CD4-positive, alpha-beta T cell (primary cell): ENCODE results near the gene MMP10. TPM values are rescaled to one million over a fixed set of nuclear protein-coding genes. Genes with fewer than 3 reads are reported as not detected.

Experiments
- ATAC-seq: fragments of 200-7000 bp; cut with Tn5 transposase; one replicate; pipeline ENCODE4 v1.10.0; 2022; ENCODE audit warnings: mild to moderate bottlenecking; ENCODE audit not compliant: poor library complexity
- CTCF ChIA-PET: fragments of 350-600 bp; sonication (Branson Sonifier 250); formaldehyde crosslinking; loops from one replicate; lab custom pipeline; 2021; ENCODE audit warnings: antibody characterized with exemption, inconsistent platforms; lab: Charles Lee
- POLR2A ChIA-PET: fragments of 350-600 bp; sonication (Branson Sonifier 250); formaldehyde crosslinking; loops from one replicate; lab custom pipeline; 2021; ENCODE audit warnings: antibody characterized with exemption, inconsistent platforms; lab: Charles Lee
- DNase-seq, 14 experiments: peaks; one replicate each; pipeline ENCODE4 v3.0.0-alpha.2; 2013 to 2020; ENCODE audit warnings: mixed read lengths in 2 of 14
- H3K27ac ChIP-seq, 2 donors: one replicate each; pipeline versions ENCODE4 v1.5.1 to v1.7.0; 2013; ENCODE audit warnings: low read length in 2 of 2, low read depth in 1 of 2, mild to moderate bottlenecking in 1 of 2
- H3K27me3 ChIP-seq, 2 experiments: 1 replicate in 1 of 2; 2 replicates in 1 of 2; pipeline versions ENCODE4 v1.6.1 to v1.7.0; 2013; ENCODE audit warnings: low read length in 2 of 2, control low read depth in 1 of 2, mild to moderate bottlenecking in 1 of 2, moderate library complexity in 1 of 2; ENCODE audit not compliant: insufficient read depth in 2 of 2, control insufficient read depth in 1 of 2
- H3K36me3 ChIP-seq: one replicate; pipeline ENCODE4 v1.6.1; 2013; ENCODE audit warnings: low read length, control low read depth; ENCODE audit not compliant: insufficient read depth
- H3K4me1 ChIP-seq: one replicate; pipeline ENCODE4 v1.6.1; 2013; ENCODE audit warnings: low read length, control low read depth; ENCODE audit not compliant: insufficient read depth
- H3K4me3 ChIP-seq: one replicate; pipeline ENCODE4 v1.5.1; 2013; ENCODE audit warnings: mild to moderate bottlenecking, low read length, moderate library complexity
- H3K9me3 ChIP-seq, 2 experiments: 1 replicate in 1 of 2; 2 replicates in 1 of 2; pipeline versions ENCODE4 v1.6.1 to v1.7.0; 2013; ENCODE audit warnings: low read length in 2 of 2, mild to moderate bottlenecking in 2 of 2, control low read depth in 1 of 2, moderate library complexity in 1 of 2; ENCODE audit not compliant: control insufficient read depth in 1 of 2, insufficient read depth in 1 of 2
- H3K27ac Mint-ChIP-seq: one replicate; pipeline ENCODE4 v1.8.0; 2020; ENCODE audit warnings: mixed read lengths
- H3K27me3 Mint-ChIP-seq: one replicate; pipeline ENCODE4 v1.8.0; 2021; ENCODE audit warnings: mixed read lengths
- H3K36me3 Mint-ChIP-seq: one replicate; pipeline ENCODE4 v1.8.0; 2021; ENCODE audit warnings: low read depth, mixed read lengths
- H3K4me1 Mint-ChIP-seq: one replicate; pipeline ENCODE4 v1.8.0; 2021; ENCODE audit warnings: low read depth, mixed read lengths
- H3K4me3 Mint-ChIP-seq: one replicate; pipeline ENCODE4 v1.8.0; 2020; ENCODE audit warnings: mild to moderate bottlenecking, mixed read lengths
- H3K9me3 Mint-ChIP-seq: one replicate; pipeline ENCODE4 v1.8.0; 2020; ENCODE audit warnings: mixed read lengths
- intact Hi-C, 2 experiments: fragments of 100-400 bp; cut with DNase I in 1 of 2; cut with micrococcal nuclease in 1 of 2; formaldehyde crosslinking; loops; one replicate each; pipeline versions ENCODE4 v1.15.1 to v1.9.0; 2023 to 2025; cut with DNase I, micrococcal nuclease
- total RNA-seq, 174 experiments: library from RNA in 2 of 174; stranded (reverse) in 2 of 174; gene quantifications; one replicate each; pipeline ENCODE4 v1.2.3 and lab custom pipeline; 2021 to 2026
- TF ChIP-seq, protein P1 (sequence below): fragments of 200-600 bp; IDR thresholded peaks from one replicate; pipeline ENCODE4 v1.8.0; 2022; ENCODE audit warnings: antibody characterized with exemption, mild to moderate bottlenecking

Gene MMP10
- total RNA-seq, 2 experiments from 2014 or later, result not detected

DNA sequence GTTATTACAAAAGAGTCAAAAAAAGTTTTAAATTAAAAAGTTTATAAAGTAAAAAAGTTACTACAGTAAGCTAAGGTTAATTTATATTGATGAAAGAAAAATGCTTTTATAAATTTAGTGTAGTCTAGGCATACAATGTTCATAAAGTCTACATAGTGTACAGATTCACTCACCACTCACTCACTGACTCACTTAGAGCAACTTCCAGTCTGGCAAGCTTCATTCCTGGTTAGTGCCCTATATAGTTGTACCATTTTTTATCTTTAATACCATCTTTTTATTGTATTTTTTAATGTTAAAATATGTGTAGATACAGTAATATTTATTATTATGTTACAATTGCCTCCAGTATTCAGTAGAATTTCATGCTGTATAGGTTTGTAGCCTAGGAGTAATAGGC, 2.6 kb upstream of the MMP10 start:
- H3K4me3 ChIP-seq, result no peak overlapping the region
- intact Hi-C loops, result no loop called here
- no peak overlapping the region for H3K27ac ChIP-seq
- H3K36me3 ChIP-seq, result no peaks in the 10 kb centered on the region
- no peak overlapping the region for H3K4me3 Mint-ChIP-seq
- no peak for DNase-seq
- H3K27me3 ChIP-seq, result peaks cover 0 to 6% of the 10 kb centered on the region in 2 experiments
- CTCF ChIA-PET, result no interaction called here
- no peak for ATAC-seq
- no peaks in the 10 kb centered on the region for H3K9me3 ChIP-seq
- H3K36me3 Mint-ChIP-seq, result no peaks in the 10 kb centered on the region
- POLR2A ChIA-PET, result no interaction called here
- H3K4me1 ChIP-seq, result no peaks in the 10 kb centered on the region
- no peaks in the 10 kb centered on the region for H3K9me3 Mint-ChIP-seq
- TF ChIP-seq, protein P1, sequence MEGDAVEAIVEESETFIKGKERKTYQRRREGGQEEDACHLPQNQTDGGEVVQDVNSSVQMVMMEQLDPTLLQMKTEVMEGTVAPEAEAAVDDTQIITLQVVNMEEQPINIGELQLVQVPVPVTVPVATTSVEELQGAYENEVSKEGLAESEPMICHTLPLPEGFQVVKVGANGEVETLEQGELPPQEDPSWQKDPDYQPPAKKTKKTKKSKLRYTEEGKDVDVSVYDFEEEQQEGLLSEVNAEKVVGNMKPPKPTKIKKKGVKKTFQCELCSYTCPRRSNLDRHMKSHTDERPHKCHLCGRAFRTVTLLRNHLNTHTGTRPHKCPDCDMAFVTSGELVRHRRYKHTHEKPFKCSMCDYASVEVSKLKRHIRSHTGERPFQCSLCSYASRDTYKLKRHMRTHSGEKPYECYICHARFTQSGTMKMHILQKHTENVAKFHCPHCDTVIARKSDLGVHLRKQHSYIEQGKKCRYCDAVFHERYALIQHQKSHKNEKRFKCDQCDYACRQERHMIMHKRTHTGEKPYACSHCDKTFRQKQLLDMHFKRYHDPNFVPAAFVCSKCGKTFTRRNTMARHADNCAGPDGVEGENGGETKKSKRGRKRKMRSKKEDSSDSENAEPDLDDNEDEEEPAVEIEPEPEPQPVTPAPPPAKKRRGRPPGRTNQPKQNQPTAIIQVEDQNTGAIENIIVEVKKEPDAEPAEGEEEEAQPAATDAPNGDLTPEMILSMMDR, result no peak
- H3K4me1 Mint-ChIP-seq, result no peaks in the 10 kb centered on the region
- H3K27me3 Mint-ChIP-seq, result peaks cover 18% of the 10 kb centered on the region
- no peak overlapping the region for H3K27ac Mint-ChIP-seq

DNA sequence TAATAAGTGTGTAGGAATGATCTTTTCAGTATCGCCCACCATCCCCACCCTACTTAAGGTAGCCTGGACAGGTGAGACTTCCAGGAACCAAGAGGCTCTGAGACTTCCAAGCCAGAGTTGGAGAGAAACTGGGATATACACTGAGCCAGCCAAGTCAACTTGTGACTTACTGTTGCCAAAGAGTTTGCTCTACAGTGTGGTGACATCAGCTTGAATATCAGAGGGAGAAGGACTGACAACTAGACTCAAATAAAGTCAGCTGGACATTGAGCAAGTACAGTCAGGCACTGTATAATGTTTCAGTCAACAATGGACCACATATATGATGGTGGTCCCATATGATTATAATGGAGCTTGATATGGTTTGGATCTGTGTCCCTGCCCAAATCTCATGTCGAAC, 1.2 kb upstream of the MMP10 start:
- no peaks in the 10 kb centered on the region for H3K36me3 Mint-ChIP-seq
- Histone ChIP-seq H3K36me3 (no peaks in the 10 kb centered on the region), H3K4me1 (no peaks in the 10 kb centered on the region), H3K27me3 (peaks cover 0 to 6% of the 10 kb centered on the region in 2 experiments), H3K4me3 (no peak overlapping the region), H3K9me3 (no peaks in the 10 kb centered on the region), H3K27ac (no peak overlapping the region)
- ATAC-seq, result no peak
- ChIA-PET CTCF (no interaction called here), POLR2A (no interaction called here)
- H3K27me3 Mint-ChIP-seq, result peaks cover 15% of the 10 kb centered on the region
- no peak overlapping the region for H3K27ac Mint-ChIP-seq
- H3K9me3 Mint-ChIP-seq, result no peaks in the 10 kb centered on the region
- H3K4me3 Mint-ChIP-seq, result no peak overlapping the region
- DNase-seq, result no peak
- intact Hi-C loops, result no loop called here
- TF ChIP-seq, protein P1, result no peak
- H3K4me1 Mint-ChIP-seq, result no peaks in the 10 kb centered on the region

DNA sequence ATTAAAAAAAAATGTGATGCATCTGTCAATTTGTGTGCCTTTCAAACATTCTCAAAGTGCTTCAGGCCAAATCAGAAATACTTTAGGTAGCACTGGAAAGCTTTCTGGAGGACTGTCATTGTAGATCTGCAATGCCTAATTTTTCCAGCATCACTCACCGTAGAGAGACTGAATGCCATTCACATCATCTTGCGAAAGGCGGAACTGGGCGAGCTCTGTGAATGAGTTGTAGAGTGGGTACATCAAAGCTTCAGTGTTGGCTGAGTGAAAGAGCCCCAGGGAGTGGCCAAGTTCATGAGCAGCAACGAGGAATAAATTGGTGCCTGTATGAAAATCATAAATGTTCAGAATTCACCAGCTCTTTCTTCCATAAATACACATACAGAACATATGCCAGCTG, 4.0 kb downstream of the MMP10 start:
- ChIA-PET CTCF (no interaction called here), POLR2A (no interaction called here)
- no peak overlapping the region for H3K27ac ChIP-seq
- no peaks in the 10 kb centered on the region for H3K9me3 Mint-ChIP-seq
- H3K4me3 Mint-ChIP-seq, result no peak overlapping the region
- no peak for DNase-seq
- ATAC-seq, result no peak
- no peaks in the 10 kb centered on the region for H3K9me3 ChIP-seq
- peaks cover 0 to 2% of the 10 kb centered on the region in 2 experiments for H3K27me3 ChIP-seq
- TF ChIP-seq, protein P1, result no peak
- no peak overlapping the region for H3K4me3 ChIP-seq
- H3K36me3 ChIP-seq, result no peaks in the 10 kb centered on the region
- H3K36me3 Mint-ChIP-seq, result no peaks in the 10 kb centered on the region
- H3K27ac Mint-ChIP-seq, result no peak overlapping the region
- intact Hi-C loops, result no loop called here
- H3K27me3 Mint-ChIP-seq, result peaks cover 16% of the 10 kb centered on the region
- H3K4me1 Mint-ChIP-seq, result no peaks in the 10 kb centered on the region
- H3K4me1 ChIP-seq, result no peaks in the 10 kb centered on the region
